Astrocyte of the spinal cord (primary cell): ENCODE data around the gene CHST3.

Experiments used
- DNase-seq: peaks from one replicate; pipeline ENCODE4 v3.0.0; 2011; ENCODE audit warnings: low read depth, low spot score
- H3K4me3 ChIP-seq: 2 replicates; pipeline ENCODE4 v1.5.1; 2011; ENCODE audit warnings: low read depth, mild to moderate bottlenecking, low read length, moderate library complexity
- CTCF ChIP-seq: IDR thresholded peaks from 2 replicates; pipeline ENCODE4 v1.5.1; 2012; ENCODE audit warnings: low read depth, mild to moderate bottlenecking, low read length, inconsistent platforms
- in situ Hi-C: cut with HindIII; loops from 2 replicates; pipeline ENCODE4 v1.10.0; 2017; ENCODE audit warnings: low sequenced_read_pairs

CHST3 gene

GRCh38 chr10:72025400-72025799, 61.2 kb downstream of the CHST3 start:
- no peak for TF ChIP-seq CTCF
- no peak for DNase-seq
- no peak overlapping the region for H3K4me3 ChIP-seq
- in situ Hi-C loops, result no loop called here

GRCh38 chr10:72025832-72026231, 61.6 kb downstream of the CHST3 start:
- no peak overlapping the region for H3K4me3 ChIP-seq
- peak; percentile 14 for DNase-seq
- no peak for TF ChIP-seq CTCF
- in situ Hi-C loops, result no loop called here

GRCh38 chr10:72026278-72027111, 62.3 kb downstream of the CHST3 start:
- no peak overlapping the region for H3K4me3 ChIP-seq
- in situ Hi-C loops, result no loop called here
- no peak for TF ChIP-seq CTCF
- peak; percentile 50 for DNase-seq

- in situ Hi-C loops, result no loop called here
Measured at GRCh38 chr10:72027498-72027897, 63.3 kb downstream of the CHST3 start.

GRCh38 chr10:72029414-72029813, 65.2 kb downstream of the CHST3 start:
- in situ Hi-C loops, result no loop called here
- DNase-seq, result no peak
- no peak overlapping the region for H3K4me3 ChIP-seq
- no peak for TF ChIP-seq CTCF

More at GRCh38 chr10:72027498-72027897, 63.3 kb downstream of the CHST3 start:
- H3K4me3 ChIP-seq, result no peak overlapping the region
- DNase-seq, result peak; percentile 33
- TF ChIP-seq CTCF, result no peak

DNA sequence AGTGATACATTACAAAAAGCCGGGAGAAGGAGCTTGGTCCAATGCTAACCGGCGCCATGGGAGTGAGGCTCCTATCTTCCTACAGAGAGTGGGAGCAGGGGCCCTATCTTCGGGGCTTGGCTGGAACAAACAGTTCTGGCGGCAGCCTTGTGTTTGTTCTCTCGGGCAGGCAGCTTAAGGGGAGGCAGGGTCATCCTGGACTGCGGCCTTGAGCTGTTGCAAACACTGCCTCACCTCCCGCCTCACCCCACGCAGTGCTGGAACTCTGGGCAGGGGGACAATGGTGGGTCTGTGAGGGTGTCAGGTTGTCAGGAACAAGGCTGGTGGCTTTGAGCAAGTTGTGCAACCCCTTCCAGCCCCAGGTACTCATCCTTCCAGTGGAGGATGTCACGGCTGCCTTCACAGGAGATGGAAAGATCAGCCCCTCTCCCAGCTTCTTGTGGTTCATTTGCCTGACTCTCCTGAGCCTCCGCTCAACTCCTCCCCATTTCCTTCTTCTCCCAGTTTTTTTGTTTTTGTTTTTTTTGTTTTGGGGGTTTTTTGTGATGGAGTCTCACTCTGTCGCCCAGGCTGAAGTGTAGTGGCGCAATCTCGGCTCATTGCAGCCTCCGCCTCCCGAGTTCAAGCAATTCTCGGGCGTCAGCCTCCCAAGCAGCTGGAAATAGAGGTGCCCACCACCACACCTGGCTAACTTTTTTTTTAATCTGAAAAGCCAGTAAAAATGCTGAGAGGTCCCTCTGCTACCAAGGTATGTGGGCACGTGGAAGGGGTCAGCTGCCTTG, 66.8 kb downstream of the CHST3 start:
- no peak for DNase-seq
- in situ Hi-C loops, result no loop called here
- TF ChIP-seq CTCF, result no peak
- H3K4me3 ChIP-seq, result no peak overlapping the region
